SJCRH30 (cell line): ENCODE measurements around the gene EDAR. TPM values are rescaled to one million over a fixed set of nuclear protein-coding genes. Genes with fewer than 3 reads are reported as not detected.

ENCODE experiments used
- DNase-seq, 2 experiments: peaks; one replicate each; pipeline ENCODE4 v3.0.0-alpha.2; 2015 to 2020
- H3K27ac ChIP-seq: fragments of 250-450 bp; sonication (Bioruptor Pico); 2 replicates; pipeline ENCODE4 v1.5.1; 2020; ENCODE audit warnings: mild to moderate bottlenecking, moderate library complexity
- H3K27me3 ChIP-seq: fragments of 250-450 bp; sonication (Bioruptor Pico); 2 replicates; pipeline ENCODE4 v1.5.1; 2020; ENCODE audit warnings: mild to moderate bottlenecking, moderate library complexity
- H3K36me3 ChIP-seq: fragments of 250-450 bp; sonication (Bioruptor Pico); 2 replicates; pipeline ENCODE4 v1.5.1; 2020; ENCODE audit warnings: mild to moderate bottlenecking, moderate library complexity
- H3K4me1 ChIP-seq: fragments of 250-450 bp; sonication (Bioruptor Pico); 2 replicates; pipeline ENCODE4 v1.5.1; 2020; ENCODE audit warnings: mild to moderate bottlenecking, moderate library complexity
- H3K4me3 ChIP-seq: fragments of 250-450 bp; sonication (Bioruptor Pico); 2 replicates; pipeline ENCODE4 v1.5.1; 2020; ENCODE audit warnings: mild to moderate bottlenecking, moderate library complexity
- H3K9me3 ChIP-seq: fragments of 250-450 bp; sonication (Bioruptor Pico); replicated peaks from 2 replicates; pipeline ENCODE4 v1.5.1; 2020; ENCODE audit warnings: mild to moderate bottlenecking, moderate library complexity
- total RNA-seq: library from RNA; depleted of rRNA; stranded (reverse); fragments of >200 nt; shearing (Covaris generic); gene quantifications from 2 replicates; pipeline ENCODE4 v1.2.3, GENCODE V29; 2014

The EDAR gene
- total RNA-seq, 1 experiment from 2014 or later: not detected

DNA sequence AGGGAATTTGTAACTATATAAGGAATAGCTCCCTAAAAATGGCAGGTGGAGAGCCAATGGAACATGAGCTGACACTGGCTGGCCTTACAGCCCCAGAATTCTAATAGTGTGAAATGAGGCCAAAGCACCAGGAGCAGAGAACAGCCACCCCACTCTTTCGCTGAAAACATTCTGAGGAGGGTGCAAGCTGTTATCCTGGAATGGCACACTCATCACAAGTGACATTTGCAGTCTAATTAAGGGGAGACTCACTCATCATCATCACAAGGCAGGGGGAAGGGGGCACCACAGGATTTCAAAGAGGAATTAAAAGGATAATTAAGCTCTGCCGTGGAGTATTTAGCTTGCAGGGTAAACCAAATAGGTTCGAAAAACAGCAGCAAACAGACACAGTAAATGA lies 94.3 kb downstream of the EDAR start:
- no peaks in the 10 kb centered on the region for H3K4me1 ChIP-seq
- no peaks in the 10 kb centered on the region for H3K27me3 ChIP-seq
- no peaks in the 10 kb centered on the region for H3K36me3 ChIP-seq
- H3K9me3 ChIP-seq: peaks cover 9% of the 10 kb centered on the region; the same call in 1 of the 2 replicates
- no peak overlapping the region for H3K27ac ChIP-seq
- DNase-seq: no peak
- no peak overlapping the region for H3K4me3 ChIP-seq

DNA sequence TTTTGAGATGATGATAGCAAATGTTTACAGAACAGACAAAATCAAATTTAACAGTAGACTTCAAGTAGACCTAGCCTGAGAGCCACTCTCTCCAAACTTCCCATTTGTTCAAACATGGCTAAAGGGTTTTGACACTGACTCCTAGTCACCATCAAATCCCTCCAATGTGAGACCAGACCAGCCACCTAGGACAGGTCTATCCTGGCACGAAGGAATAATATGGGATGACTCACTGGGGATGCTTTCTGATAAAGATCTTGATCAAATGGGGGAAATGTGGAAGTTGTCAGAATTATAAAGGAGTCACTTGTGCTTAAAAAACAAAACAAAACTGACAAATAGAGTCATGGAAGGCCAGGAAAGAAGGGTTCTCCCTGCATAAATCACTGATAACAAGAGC lies 95.7 kb downstream of the EDAR start:
- no peaks in the 10 kb centered on the region for H3K36me3 ChIP-seq
- no peak overlapping the region for H3K27ac ChIP-seq
- H3K4me3 ChIP-seq: no peak overlapping the region
- peaks cover 12% of the 10 kb centered on the region; the same call in 1 of the 2 replicates for H3K9me3 ChIP-seq
- no peaks in the 10 kb centered on the region for H3K27me3 ChIP-seq
- DNase-seq: no peak
- no peaks in the 10 kb centered on the region for H3K4me1 ChIP-seq

DNA sequence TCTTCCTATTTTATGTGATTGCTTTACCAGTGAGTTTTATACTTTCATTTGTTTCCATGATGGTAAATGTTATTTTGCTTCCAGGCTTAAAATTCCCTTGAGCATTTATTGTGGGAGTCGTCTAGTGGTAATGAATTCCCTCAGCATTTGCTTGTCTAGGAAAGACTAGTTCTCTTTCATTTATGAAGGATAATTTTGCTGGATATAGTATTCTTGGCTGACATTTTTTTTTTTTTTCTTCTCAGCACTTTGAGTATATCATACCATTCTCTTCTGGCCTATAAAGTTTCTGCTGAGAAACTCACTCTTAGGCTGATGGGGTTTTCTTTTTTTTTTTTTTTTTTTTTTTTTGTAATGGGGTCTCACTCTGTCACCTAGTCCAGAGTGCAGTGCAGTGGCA lies 99.1 kb downstream of the EDAR start:
- DNase-seq: peak in 1 of 2 experiments; percentile 24
- Histone ChIP-seq H3K4me3 (no peak overlapping the region), H3K36me3 (no peaks in the 10 kb centered on the region), H3K9me3 (peaks cover 12% of the 10 kb centered on the region; the same call in 1 of the 2 replicates), H3K27ac (no peak overlapping the region), H3K27me3 (no peaks in the 10 kb centered on the region), H3K4me1 (no peaks in the 10 kb centered on the region)

DNA sequence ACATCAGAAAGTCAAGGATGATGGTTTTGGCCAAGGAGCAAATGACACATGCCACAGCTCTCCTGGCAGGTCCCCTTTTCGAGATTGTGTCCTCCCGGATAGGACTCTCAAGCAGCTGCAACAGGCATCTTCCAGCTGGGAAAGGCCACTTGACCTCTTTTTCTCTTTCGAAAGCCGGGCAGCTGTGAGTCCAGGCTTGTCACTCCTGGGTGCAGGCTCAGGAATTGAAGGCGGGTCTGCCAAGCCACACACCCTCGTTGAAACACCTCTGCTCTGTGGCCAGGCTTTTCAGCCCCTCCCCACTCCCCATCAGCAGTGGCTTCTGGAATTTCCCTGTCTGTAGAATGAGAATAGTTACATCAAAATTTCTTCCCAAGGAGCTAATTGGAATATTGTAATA lies 104.4 kb downstream of the EDAR start:
- H3K36me3 ChIP-seq: no peaks in the 10 kb centered on the region; the same call in 1 of the 2 replicates
- peaks cover 14% of the 10 kb centered on the region for H3K9me3 ChIP-seq
- no peaks in the 10 kb centered on the region for H3K27me3 ChIP-seq
- no peak overlapping the region for H3K27ac ChIP-seq
- H3K4me1 ChIP-seq: no peaks in the 10 kb centered on the region
- H3K4me3 ChIP-seq: no peak overlapping the region
- peak; percentile 24 to 28 for DNase-seq

DNA sequence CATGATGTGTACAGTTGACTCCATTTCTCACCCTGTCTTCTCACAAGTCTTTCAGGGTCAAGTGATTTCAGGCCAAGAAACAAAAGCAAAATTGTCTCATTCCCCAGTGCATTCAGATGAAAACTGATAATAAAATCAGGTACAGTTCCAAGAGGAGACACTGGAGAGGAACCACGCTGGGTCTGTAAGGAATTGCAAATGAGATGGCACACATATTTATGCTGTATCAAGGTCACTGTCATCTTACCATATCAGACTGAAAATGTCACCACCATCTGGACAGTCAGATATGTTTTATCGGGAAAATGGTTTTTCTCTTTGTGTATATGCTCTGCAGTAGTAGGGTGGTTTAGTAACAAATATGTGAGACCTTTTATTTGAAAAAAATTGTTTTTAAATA lies 110.7 kb downstream of the EDAR start:
- DNase-seq: no peak
- Histone ChIP-seq H3K27me3 (no peaks in the 10 kb centered on the region), H3K36me3 (peaks cover 22% of the 10 kb centered on the region), H3K4me1 (no peaks in the 10 kb centered on the region), H3K27ac (no peak overlapping the region), H3K9me3 (peaks cover 12% of the 10 kb centered on the region), H3K4me3 (no peak overlapping the region)

DNA sequence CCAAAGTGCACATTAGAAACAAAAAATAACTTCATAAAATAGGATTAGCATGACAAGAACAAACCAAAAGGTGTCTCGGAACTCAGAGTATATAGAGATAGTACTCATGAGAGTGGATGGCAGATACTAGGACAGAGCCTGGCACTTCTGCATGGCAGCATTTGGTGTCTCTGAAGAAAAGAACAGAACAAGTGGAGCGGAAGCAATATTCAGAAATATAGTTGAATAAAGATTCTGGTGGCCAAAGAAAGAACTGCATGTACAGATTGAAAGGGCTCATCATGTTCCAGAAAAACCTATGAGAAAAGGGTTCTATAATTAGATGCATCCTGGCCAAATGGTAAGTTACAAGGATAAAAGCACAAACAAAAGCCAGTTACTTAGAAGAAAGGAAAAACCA lies 111.5 kb downstream of the EDAR start:
- Histone ChIP-seq H3K27me3 (no peaks in the 10 kb centered on the region), H3K36me3 (peaks cover 27% of the 10 kb centered on the region), H3K4me3 (no peak overlapping the region), H3K4me1 (no peaks in the 10 kb centered on the region), H3K9me3 (peaks cover 12% of the 10 kb centered on the region), H3K27ac (no peak overlapping the region)
- no peak for DNase-seq

DNA sequence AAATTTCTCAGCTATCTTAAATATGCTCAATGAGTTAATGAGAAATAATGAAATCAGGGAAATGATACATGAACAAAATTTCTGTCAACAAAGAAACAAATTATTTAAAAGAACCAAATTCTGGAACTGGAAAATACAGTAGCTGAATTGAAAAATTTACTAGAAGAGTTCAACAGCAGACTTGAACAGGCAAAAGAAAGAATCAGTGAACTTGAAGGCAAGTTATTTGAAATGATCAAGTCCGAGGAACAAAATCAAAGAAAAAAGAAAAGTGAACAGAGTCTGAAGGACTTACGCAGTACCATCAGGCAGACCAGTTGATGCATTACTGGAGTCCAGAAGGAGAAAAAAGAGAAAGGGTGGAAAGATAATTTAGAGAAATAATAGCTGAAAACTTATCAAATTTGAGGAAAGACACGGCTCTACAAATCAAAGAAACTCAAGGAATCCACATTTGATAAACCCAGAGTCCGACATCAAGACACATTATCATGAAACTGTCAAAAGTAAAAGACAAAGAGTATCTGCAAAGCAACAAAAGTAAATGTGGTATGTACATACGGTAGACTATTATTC lies 118.9 kb downstream of the EDAR start:
- Histone ChIP-seq H3K27me3 (no peaks in the 10 kb centered on the region), H3K9me3 (peaks cover 6% of the 10 kb centered on the region; the same call in 1 of the 2 replicates), H3K27ac (no peak overlapping the region), H3K4me3 (no peak overlapping the region), H3K4me1 (no peaks in the 10 kb centered on the region), H3K36me3 (peaks cover 50% of the 10 kb centered on the region)
- no peak for DNase-seq

DNA sequence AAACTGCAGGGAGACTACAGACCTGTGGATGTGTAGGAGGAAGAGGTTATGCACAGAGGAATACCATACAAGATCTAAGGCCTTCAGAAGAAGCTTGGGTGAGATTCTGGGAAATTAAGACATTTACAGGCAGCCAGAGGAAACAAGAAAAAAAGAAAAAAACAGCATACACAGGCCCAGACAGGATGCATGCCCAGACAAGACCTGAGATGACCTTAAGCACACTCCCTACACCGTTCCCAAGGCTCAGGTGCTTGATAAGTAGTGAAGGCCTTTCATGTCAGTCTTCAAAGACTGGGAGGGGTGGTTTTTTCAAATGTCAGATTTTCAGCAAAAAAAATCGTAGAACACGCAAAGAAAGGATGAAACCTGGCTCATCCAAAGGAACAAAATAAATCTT lies 119.5 kb downstream of the EDAR start:
- peaks cover 6% of the 10 kb centered on the region; the same call in 1 of the 2 replicates for H3K9me3 ChIP-seq
- no peak for DNase-seq
- H3K4me1 ChIP-seq: no peaks in the 10 kb centered on the region
- peaks cover 55% of the 10 kb centered on the region for H3K36me3 ChIP-seq
- H3K27ac ChIP-seq: no peak overlapping the region
- no peaks in the 10 kb centered on the region for H3K27me3 ChIP-seq
- H3K4me3 ChIP-seq: no peak overlapping the region

DNA sequence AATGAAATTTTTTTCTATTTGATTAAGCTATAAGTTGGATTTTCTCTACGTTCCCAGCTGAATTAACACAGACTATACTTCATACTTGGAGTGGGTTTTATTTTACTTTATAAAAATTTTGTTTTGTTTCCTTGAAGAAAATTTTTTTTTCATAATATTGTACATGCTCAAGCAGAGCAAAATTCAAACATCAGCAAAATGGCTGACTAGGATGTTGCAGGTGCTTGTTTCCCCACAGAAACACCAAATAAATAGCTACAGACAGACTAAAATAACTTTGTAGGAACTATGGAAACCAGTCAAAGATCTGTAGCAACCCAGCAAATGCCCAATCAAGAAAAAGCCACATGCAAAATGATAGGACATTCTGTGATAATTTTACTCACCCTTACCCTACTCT lies 120.1 kb downstream of the EDAR start:
- Histone ChIP-seq H3K36me3 (peaks cover 57% of the 10 kb centered on the region), H3K4me1 (no peaks in the 10 kb centered on the region), H3K9me3 (peaks cover 6% of the 10 kb centered on the region; the same call in 1 of the 2 replicates), H3K27me3 (no peaks in the 10 kb centered on the region), H3K4me3 (no peak overlapping the region), H3K27ac (no peak overlapping the region)
- DNase-seq: no peak

DNA sequence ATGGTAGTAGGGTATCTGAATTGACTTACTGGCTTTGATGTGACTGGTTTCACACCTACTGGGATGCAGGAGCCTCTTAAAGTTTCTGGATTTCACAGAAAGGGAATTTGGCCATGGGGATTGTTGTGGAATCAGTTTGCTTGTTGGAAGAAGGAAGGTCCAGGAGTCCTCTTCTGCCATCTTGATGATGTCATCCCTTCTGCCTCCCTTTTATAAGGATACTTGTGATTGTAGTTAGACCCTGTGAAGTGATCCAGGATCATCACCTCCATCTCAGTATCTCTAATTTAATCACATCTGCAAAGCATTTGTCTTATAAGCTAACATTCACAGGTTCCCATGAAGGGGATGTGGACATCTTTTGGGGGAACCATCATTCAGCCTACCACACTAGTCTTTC lies 123.0 kb downstream of the EDAR start:
- no peak for DNase-seq
- H3K27ac ChIP-seq: no peak overlapping the region

DNA sequence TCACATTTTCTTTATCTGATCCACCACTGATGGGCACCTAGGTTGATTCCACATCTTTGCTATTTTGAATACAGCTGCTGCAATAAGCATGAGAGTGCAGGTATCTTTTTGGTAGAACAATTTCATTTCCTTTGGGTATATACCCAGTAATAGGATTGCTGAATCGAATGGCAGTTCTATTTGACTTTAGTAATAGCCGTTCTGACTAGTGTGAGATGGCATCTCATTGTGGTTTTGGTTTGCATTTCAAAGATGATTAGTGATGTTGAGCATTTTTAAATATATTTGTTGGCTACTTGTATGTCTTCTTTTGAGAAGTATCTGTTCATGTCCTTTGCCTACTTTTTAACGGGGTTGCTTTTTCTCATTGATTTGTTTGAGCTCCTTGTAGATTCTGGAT lies 130.1 kb downstream of the EDAR start:
- no peak for DNase-seq
- no peaks in the 10 kb centered on the region for H3K27me3 ChIP-seq
- H3K27ac ChIP-seq: no peak overlapping the region
- no peak overlapping the region for H3K4me3 ChIP-seq
- peaks cover 6% of the 10 kb centered on the region for H3K36me3 ChIP-seq
- H3K9me3 ChIP-seq: no peaks in the 10 kb centered on the region
- H3K4me1 ChIP-seq: no peaks in the 10 kb centered on the region

More for the DNA sequence above, 123.0 kb downstream of the EDAR start:
- peaks cover 56% of the 10 kb centered on the region for H3K36me3 ChIP-seq
- H3K4me1 ChIP-seq: no peaks in the 10 kb centered on the region
- no peak overlapping the region for H3K4me3 ChIP-seq
- peaks cover 6% of the 10 kb centered on the region; the same call in 1 of the 2 replicates for H3K9me3 ChIP-seq
- no peaks in the 10 kb centered on the region for H3K27me3 ChIP-seq

DNA sequence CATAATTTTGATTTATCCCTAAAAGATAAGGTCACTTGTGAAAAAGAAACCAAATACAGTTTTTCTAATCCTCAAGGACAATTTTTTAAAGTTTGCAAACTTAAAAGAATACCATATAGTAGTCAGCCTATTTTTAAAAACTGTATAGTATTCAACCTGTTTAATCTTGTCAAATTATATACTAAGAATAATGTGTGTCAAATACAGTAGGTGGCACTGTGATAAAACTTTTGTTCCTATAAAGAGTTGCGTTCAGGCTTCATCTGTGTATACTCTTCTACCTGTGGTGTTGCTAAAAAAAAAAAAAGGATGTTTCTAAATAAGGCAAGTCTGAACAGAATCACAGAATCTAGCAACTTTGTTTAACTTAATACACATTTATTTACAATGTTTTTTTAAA lies 133.8 kb downstream of the EDAR start:
- peaks cover 5% of the 10 kb centered on the region; the same call in 1 of the 2 replicates for H3K9me3 ChIP-seq
- H3K4me1 ChIP-seq: no peaks in the 10 kb centered on the region
- DNase-seq: peak in 1 of 2 experiments; percentile 20
- H3K27me3 ChIP-seq: no peaks in the 10 kb centered on the region
- no peak overlapping the region for H3K4me3 ChIP-seq
- peaks cover 23% of the 10 kb centered on the region for H3K36me3 ChIP-seq
- H3K27ac ChIP-seq: no peak overlapping the region

DNA sequence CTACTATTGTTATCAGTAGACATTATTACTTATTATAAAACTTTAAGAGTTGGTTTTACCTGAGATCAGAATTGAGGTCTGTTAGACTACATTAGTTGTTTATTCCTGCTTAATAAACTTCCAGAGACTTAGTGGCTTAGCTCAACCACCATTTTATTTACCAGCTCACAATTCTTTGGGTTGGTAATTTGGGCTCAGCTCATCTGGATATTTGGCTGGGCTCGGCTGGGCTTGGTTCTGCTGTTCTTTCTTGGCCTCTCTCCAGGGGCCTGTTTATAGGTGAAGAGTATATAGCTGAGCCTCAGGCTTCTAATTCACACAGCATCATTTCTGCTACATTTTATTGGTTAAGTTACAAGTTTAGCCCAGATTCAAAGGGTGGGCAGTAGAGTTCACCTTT lies 134.5 kb downstream of the EDAR start:
- Histone ChIP-seq H3K4me3 (no peak overlapping the region), H3K9me3 (peaks cover 5% of the 10 kb centered on the region; the same call in 1 of the 2 replicates), H3K4me1 (no peaks in the 10 kb centered on the region), H3K27me3 (no peaks in the 10 kb centered on the region), H3K36me3 (peaks cover 27% of the 10 kb centered on the region), H3K27ac (no peak overlapping the region)
- DNase-seq: no peak

DNA sequence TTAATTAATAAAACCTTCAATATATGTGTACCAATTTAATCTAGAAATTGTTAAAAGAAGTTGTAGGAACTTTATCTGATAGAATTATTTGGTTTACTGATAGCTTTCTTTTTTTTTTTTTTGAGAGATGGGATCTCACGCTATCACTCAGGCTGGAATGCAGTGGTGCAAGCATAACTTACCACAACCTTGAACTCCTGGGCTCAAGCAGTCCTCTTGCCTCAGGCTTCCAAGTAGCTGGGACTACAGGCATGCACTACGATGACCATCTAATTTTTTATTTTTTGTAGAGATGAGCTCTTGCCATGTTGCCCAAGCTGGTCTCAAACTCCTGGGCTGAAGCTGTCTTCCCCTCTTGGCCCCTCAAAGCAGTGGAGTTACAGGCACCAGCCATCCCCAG lies 135.6 kb downstream of the EDAR start:
- no peak for DNase-seq
- no peak overlapping the region for H3K27ac ChIP-seq
- H3K4me3 ChIP-seq: no peak overlapping the region
- H3K27me3 ChIP-seq: no peaks in the 10 kb centered on the region
- peaks cover 36% of the 10 kb centered on the region for H3K36me3 ChIP-seq
- peaks cover 5% of the 10 kb centered on the region; the same call in 1 of the 2 replicates for H3K9me3 ChIP-seq
- H3K4me1 ChIP-seq: no peaks in the 10 kb centered on the region

DNA sequence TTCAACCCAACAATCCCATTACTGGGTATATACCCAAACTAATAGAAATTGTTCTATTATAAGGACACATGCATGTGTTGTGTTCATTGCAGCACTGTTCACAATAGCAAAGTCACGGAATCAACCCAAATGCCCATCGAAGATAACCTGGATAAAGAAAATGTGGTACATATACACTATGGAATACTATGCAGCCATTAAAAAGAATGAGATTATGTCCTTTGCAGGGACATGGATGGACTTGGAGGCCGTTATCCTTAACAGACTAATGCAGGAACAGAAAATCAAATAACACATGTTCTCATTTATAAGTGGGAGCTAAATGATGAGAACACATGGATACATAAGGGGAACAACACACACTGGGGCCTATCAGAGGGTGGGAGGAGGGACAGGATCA lies 136.6 kb downstream of the EDAR start:
- no peak overlapping the region for H3K4me3 ChIP-seq
- no peaks in the 10 kb centered on the region for H3K4me1 ChIP-seq
- H3K27me3 ChIP-seq: no peaks in the 10 kb centered on the region
- H3K9me3 ChIP-seq: peaks cover 5% of the 10 kb centered on the region; the same call in 1 of the 2 replicates
- no peak overlapping the region for H3K27ac ChIP-seq
- H3K36me3 ChIP-seq: peaks cover 47% of the 10 kb centered on the region
- DNase-seq: no peak

DNA sequence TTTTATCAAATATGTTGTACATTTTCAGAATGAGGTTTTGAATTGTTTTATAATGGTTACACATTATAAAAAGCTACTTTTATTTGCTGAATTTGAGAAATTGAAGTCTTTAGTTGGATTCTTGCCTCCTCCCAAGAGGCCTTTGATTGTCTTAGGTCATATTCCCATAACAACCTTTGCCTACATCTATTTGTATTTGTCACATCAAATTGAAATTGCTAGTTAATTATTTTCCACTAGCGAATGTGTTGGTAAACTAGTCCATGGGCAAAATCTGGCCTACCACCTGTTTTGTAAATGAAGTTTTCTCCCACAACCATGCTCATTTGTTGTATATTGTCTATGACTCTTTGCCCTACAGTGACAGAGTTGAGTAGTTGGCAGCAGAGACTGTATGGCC lies 142.0 kb downstream of the EDAR start:
- H3K4me3 ChIP-seq: no peak overlapping the region
- no peaks in the 10 kb centered on the region for H3K4me1 ChIP-seq
- H3K36me3 ChIP-seq: peaks cover 39% of the 10 kb centered on the region
- no peak for DNase-seq
- no peak overlapping the region for H3K27ac ChIP-seq
- H3K27me3 ChIP-seq: no peaks in the 10 kb centered on the region
- H3K9me3 ChIP-seq: peaks cover 2% of the 10 kb centered on the region; the same call in 1 of the 2 replicates
